ENCODE results near the gene DGCR2.
"Not testable (repeated sequence)": the region's sequence is repeated elsewhere in the genome, so short reads cannot be mapped to it uniquely, and the experiment has no call there.

Gene DGCR2

DNA sequence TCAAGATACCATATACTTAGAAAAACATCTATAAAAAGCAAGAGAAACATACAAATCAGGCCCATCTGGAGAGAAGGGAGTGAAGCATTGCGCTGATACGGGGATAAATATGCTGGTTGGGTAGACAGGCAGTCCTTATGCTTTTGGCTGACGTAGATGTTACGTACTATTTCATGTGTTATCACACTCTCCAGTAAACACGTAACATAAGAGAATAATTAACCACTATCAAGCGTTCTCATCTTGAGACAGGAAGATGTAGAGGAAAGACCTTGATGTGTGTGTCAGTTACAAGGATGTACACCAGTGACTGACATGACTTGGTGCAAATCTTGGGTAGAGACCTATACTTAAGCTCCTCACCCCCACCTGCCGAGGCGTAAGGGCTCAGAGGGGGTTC, 99.5 kb downstream of the DGCR2 start:
- no peak for DNase-seq

DNA sequence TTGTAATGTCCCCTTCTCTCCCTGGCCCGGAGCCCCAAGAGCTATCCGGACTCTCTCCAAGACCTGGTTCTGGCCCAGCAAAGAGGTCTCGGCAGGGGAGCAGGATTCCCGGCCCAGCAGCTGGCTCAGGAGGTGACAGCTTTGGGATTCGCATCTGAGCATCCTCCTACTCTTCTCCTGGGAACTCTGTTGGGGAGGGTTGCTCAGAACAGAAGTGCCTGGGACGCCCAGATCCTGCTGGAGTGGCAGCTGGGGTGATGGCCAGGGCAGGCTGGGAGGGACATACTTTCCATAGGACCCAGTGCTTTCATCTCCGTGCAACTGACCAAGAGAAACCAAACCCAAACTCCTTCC, 102.6 kb downstream of the DGCR2 start:
- DNase-seq, result no peak

DNA sequence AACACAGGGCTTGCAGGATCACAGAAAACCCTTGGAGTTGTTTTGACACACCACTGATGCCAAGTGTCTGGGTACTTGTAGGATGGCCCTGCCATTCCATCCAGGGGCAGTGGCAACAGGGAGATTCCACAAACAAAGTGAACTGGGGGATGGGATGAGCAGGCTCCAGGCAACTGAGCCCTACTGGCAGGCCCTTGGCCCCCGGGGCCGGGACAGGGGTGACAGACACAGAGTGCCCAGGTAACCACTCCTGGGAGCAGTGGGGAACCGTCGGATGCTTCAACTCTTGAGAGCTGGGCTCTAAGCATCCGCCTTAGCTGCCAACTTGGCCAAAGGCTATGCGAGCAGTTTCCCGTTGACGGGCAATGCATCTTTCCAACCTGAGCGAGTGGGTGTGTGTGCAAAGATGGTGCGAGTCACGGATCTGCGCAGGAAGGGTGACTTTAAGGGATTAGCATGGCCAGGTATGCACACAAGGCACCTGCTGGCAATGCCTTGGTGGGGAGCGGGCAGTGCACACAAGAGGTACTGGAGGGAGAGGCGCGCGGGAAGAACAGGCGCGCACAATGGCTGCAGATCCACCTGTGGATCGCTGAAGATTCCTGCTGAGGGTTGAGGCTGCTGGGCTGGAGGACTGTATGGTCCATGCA, 103.1 kb downstream of the DGCR2 start:
- DNase-seq, result no peak

DNA sequence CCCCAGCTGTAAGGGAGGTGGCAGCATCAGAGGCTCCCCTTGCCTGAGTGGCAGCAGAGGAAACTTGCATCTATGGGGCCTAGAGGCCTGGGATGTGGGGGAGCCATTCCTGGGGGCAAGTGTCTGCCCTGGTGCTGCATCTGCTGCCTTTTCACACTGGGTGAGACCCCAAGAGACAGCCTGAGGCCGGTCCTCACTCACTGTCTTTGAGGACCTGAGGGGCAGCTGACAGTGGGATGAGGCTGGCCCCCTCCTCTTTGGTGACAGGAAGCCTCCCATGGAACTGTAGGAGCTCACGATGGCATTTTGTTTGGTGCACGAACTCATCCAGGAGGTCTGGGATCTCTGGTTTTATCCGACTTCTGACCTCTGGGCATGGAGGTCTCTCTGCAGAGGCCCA, 104.0 kb downstream of the DGCR2 start:
- no peak for DNase-seq

DNA sequence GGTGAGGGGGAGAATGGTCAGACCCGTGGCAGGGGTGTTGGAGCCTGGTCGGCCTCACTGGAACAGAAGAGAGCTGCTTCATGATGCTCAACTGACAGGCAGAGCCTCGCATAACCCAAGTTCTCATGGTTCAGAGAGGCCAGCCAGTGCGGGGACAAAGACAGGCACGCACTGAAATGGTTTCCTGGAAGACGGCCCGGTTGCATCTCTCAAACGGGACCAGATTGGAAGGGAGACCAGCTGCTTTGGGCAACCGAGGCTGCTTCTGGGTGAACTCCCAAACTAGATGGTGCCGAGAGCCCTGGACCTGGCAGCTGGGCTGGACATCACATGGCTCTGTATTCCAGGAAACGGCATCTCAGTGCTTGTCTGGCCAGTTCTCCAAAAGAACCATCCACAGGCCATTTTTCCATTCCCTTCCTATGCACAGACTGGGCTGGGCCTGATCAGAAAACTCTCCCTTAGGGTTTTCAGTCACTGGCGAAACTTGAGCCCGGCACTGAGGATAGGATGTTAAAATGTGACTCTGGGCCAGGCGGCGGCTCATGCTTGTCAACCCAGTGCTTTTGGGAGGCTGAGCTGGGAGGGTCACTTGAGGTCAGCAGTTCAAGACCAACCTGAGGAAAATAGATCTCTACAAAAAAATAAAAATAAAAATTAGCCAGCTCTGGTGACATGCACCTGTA, 106.0 kb downstream of the DGCR2 start:
- DNase-seq, result no peak

DNA sequence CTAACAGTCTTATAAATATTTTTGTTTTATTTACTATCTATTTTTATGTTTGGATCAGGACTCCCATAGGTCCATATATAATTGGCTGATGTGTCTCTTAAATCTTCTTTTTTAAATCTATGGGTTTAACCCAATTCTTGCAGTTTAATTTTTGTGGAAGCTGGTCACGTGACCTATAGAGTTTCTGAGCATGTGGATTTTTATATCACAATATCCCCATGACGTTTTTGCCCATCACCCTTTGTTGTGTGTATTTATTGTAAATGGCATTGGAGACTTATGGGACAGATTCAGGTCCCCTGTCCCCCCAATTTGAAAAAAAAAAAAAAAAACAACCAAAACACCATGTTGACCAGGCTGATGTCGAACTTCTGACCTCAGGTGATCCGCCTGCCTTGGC, 107.3 kb downstream of the DGCR2 start:
- DNase-seq, result no peak

DNA sequence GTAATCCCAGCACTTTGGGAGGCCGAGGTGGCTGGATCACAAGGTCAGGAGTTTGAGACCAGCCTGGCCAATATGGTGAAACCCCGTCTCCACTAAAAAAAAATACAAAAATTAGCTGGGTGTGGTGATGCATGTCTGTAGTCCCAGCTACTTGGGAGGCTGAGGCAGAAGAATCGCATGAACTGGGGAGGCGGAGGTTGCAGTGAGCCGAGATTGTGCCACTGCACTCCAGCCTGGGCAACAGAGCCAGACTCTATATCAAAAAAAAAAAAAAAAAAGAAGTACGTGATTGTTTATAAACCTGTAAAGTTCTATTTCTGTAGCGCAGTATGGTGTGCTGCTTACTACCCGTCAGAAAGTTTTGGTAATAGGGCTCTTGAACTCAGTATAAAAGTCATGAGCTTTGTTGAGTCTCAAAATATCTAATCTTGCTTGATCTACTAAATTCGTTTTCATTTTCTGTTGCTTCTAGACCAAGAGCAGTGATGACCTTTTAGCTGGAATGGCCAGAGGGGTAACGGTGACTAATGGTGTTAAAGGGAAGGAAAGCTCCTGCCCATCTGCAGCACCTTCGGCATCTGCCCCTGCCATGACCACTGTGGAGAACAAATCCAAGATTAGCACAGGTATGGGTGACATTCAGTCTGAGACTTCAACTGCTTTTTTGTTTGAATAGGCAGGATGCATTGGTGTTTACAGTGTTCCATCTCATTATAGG, 108.2 kb downstream of the DGCR2 start:
- DNase-seq, result not testable (repeated sequence)

DNA sequence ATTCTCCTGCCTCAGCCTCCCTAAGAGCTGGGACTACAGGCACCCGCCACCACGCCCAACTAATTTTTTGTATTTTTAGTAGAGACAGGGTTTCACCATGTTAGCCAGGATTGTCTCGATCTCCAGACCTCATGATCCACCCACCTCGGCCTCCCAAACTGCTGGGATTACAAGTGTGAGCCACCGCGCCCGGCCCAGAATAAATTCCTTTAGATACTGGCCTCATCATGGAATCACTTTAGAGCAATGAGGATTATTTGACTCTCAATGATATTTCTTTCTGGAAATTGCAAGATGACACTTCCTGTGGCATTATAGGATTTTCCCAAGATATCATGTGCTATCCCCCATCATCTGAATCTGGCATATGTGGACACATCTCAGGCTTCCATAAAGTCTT, 108.8 kb downstream of the DGCR2 start:
- not testable (repeated sequence) for DNase-seq

DNA sequence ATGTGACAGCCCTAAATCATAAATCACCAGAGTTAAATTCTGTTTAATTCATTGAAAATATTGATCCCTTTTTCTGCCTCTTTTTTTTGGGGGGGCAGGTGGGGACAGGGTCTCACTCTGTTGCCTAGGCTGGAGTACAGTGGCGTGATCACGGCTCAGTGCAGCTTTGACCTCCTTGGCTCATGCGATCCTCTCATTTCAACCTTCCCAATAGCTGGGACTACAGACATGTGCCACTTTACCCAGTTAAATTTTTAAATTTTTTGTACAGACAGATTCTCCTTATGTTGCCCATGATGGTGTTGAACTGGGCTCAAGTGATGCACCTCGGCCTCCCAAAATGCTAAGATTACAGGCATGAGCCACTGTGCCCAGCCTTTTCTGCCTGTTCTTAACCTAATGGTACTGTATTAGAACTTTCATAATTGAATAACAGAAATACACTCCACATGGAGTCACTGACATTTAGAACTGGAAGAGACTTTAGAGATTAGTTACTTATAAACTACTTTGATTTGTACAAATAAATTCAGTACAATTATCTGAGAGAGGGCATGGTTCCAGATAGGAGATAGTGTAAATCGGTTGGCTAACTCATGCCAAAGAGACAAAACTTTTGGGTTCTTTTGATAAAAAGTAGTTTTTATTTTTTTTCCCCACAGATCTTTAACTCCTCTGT, 109.8 kb downstream of the DGCR2 start:
- DNase-seq, result no peak

DNA sequence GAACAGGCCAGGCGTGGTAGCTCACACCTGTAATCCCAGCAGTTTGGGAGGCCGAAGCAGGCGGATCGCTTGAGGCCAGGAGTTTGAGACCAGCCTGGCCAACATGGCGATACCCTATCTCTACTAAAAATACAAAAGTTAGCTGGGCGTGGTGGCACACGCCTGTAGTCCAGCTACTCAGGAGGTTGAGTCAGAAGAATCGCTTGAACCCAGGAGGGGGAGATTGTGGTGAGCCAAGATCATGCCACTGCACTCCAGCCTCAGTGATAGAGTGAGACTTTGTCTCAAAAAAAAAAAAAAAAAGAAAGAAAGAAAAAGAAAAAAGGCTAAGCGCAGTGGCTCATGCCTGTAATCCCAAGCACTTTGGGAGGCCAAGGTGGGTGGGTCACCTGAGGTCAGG, 110.6 kb downstream of the DGCR2 start:
- DNase-seq, result not testable (repeated sequence)

DNA sequence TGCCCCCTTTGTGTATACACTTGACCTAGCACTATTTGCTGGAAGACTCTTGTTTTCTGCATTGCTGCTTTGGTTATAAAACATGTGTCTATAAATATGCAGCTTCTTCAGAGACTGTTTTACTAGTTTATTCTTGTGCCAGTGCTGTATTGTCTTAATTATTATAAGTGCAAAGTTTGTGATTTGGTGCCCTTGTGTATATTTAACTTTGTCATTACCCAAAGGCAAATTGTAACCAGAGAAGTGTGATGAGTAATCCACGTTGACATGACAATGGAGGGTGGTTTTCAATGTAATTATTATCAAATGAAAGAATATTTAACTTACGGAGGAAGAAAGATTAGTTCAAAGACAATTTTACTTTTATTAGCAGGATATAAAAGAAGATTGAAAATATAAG, 111.1 kb downstream of the DGCR2 start:
- no peak for DNase-seq

DNA sequence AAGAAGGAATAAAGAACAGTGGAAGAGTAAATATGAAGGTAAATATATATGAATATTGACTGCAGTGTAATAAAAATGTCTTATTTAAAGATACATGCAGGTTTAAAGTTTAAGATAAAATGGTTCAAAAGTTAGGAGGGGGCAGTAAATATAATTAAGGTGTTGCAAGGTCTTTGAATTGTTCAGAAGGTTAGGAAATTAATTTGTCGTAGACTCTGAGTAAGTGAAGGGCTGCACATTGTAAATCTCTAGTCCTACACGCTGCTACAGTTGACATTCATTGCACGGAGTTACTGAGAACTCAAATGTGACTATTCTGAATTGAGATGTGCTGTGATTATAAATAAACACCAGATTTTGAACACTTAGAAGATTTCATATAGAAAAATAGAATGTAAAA, 116.3 kb downstream of the DGCR2 start:
- no peak for DNase-seq

DNA sequence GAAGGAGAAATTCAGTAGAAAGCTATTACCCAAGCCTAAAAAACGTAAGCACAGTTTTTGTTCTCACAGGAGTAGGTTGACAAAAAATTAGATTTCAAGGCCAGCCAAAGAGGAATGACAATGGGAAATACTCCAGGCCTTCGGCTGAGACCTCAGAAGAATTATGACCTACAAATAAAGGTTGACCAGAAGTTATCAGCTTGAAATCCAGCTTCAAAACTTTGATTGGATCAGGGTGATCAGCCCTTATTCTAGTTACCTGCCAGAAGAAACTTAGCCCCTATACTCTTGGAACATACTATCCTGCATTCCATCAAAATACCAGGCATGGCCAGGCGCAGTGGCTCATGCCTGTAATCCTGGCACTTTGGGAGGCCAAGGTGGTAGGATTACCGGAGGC, 117.7 kb downstream of the DGCR2 start:
- DNase-seq, result no peak

DNA sequence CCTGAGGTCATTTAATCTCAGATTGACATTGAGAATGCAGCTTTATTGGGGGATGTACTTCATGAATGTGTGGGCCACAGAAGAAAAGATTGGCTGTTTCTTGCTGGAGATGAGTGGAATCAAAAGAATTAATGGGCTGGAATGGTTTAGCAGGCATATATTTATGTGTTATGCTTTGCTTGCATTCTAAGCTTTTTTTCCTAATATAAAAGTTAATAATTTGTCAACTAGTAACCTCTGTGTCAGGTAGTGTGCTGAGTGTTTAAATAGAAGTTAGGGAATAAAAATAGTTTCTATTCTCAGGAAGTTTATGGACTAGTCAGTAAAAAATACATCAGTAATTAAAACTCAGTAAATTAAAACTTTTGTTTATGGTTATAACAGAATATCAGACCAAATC, 118.7 kb downstream of the DGCR2 start:
- DNase-seq, result no peak

DNA sequence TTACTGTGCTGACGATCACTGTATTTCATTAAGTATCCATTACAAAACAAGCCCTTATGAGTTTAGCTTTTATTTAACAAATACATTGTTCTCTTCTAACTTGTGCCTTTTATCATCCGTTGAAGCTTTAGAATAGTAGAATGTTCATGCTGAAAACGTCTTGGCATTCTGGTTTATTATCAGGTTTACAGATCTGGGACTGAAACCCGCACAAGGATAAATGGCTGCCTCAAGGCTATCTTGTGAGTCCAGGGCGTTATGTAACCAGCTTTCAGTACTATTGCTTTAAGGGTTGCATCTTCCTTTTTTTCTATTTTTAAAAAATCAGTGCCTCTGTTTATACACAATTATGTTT, 119.6 kb downstream of the DGCR2 start:
- DNase-seq, result no peak

DNA sequence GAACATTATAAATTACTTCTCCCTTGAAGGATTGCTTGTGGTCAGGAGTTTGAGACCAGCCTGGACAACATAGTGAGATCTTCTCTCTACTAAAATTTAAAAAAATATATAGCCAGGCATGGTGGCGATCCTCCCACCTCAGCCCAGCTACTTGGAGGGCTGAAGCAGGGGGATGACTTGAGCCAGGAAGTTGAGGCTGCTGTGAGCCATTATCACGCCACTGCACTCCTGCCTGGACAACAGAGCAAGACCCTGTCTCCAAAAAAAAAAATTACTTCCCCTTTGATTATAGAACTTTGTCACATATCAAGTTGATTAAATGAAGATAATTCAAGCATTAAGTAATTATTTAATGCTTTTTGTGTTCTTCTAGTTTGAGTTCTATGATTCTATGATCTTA, 121.0 kb downstream of the DGCR2 start:
- DNase-seq, result no peak

DNA sequence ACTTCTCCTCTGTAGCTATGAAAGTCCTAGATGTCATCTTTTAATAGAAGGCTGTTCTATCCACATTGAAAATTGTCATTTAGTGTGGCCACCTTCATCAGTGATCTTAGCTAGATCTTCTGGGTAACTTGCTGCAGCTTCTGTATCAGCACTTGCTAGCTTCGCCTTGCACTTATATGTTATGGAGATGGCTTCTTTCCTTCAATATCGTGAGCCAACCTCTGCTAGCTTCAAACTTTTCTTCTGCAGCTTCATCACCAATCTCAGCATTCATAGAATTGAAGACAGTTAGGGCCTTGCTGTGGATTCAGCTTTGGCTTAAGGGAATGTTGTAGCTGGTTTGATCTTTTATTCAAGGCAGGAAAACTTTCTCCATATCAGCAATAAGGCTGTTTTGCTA, 122.1 kb downstream of the DGCR2 start:
- DNase-seq, result not testable (repeated sequence)

DNA sequence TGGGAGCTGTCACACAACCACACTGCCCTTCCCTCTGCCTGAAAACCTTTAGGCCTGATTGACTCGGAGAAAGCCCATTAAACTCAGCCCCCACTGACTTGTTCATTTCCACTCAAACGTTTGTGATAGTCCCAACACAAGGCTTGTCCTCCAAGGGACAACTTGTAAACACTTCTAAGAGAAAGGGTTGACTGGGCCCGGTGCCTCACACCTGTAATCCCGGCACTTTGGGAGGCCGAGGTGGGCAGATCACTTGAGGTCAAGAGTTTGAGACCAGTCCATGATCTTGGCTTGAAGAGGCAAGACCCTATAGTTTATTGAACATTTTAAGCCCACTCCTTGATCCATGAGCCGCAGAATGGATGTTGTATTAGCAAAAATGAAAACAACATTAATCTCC, 122.8 kb downstream of the DGCR2 start:
- DNase-seq, result no peak

DNA sequence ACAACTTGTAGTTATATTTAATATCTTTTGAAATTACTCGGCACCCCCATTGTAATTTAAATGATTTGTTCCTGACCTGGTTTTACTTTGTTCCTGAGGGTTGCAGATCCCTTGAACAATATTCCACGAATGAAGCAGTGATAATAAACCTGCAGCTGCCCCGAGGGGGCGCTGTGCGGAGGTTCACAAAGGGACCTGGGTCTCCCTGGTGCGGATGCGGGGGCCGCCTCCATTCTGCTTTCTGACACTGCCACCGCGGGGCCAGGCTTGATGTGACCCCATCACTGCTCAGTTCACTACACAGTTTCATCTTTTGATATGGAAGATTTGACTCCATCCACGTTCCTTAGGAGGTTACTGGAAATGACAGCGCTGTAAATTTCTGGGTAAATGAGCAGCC, 123.2 kb downstream of the DGCR2 start:
- DNase-seq, result no peak

DNA sequence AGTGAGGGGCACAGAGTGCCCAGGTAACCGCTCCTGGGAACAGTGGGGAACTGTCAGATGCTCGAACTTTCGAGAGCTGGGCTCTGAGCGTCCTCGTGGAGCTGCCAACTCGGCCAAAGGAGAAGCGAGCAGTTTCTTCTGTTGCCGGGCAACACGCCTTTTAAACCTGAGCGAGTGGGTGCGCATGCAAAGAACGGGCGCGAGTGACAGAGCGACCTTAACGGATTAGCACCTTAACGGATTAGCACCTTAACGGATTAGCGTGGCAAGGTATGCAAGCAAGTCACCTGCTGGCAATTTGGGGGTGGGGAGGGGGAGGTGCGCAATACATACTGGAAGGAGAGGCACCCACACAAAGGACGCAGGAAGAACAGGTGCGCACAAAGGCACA, 124.3 kb downstream of the DGCR2 start:
- DNase-seq, result peak; percentile 80

DNA sequence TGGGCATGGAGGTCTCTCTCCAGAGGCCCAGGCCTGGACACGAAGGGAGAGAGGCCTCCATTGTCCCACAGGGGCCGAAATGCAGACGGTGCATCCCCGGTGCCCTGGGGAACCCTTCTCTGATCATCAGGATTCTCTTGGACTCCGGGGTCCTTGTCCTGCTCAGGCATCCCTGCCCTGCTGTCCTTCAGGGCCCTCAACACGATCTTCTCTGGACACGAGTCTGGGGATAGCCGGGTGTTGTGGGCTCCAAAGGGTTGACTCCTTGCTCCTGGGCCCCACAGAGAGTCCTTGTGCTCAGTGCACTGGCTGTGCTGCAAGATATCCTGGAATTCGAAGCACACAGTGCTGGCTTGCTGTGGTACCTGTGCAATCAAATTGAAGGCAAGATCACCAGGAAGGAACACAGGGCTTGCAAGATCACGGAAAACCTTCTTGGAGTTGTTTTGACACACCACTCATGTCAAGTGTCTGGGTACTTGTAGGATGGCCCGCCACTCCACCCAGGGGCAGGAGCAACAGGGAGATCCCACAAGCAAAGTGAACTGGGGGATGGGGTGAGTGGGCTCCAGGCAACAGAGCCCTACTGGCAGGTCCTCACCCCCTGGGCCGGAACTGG, 124.8 kb downstream of the DGCR2 start:
- no peak for DNase-seq

DNA sequence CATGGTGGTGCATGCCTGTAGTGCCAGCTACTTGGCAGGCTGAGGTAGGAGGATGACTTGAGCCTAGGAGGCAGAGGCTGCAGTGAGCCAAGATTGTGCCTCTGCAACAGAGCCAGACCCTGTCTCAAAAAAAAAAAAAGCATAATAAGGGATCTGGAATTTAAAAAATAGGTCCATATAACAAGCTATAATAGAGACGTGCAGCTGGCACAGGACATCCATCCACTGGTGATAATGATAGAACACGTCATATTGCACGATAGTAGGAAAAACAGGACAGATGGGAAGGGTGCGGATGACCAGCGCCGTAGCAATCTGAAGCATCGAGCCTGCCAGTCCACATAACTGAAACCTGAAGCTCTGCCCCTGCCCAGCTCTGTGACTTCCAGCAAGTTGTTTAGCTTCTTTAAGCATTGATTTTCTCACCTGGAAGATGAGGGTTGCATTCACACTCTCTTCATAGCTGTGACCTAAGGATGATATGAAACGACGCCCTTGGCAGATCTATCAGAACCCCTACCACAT, 125.8 kb downstream of the DGCR2 start:
- no peak for DNase-seq

DNA sequence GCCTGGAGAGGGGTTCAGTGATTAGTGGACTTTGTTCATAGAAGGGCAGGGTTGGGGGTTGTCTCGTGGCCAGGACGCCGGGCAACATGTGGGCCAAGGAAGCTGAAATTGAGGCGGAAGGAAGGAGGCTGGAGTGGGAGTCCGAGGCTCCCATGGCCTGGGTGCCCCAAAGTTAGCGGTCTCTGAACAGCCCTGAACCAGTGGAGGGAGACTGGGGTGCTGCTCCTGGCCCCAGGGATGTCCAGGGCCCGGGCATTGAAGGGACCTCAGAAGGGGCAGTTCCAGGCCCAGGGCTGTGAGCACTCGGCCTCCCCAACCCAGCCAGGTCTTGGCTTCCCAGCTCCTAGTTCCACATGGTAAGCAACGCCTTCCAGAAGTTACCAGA, 126.9 kb downstream of the DGCR2 start:
- no peak for DNase-seq

Data from NCI-H524 treated with DMSO at 0.1 percent for 48 hours (cell line).